ENCODE measurements around the gene PDE3B.
"Not testable (repeated sequence)": the region's sequence is repeated elsewhere in the genome, so short reads cannot be mapped to it uniquely, and the experiment has no call there.

PDE3B gene

GRCh38 chr11:14643697-14644225 lies at the start of gene PDE3B:
TSS of gene PDE3B (plus strand) at chr11:14643804. CDS start at chr11:14644076, 272 bp downstream.
- peak; percentile 67 for DNase-seq (ENCODE audit: low spot score)

- not testable (repeated sequence) for DNase-seq (ENCODE audit: low spot score)
Measured at GRCh38 chr11:14595261-14595660, 48.3 kb upstream of the PDE3B start.

- DNase-seq (ENCODE audit: low spot score), result no peak
Measured at GRCh38 chr11:14607713-14608112, 35.9 kb upstream of the PDE3B start.

- DNase-seq (ENCODE audit: low spot score), result no peak
Measured at GRCh38 chr11:14609902-14610301, 33.7 kb upstream of the PDE3B start.

- DNase-seq (ENCODE audit: low spot score), result no peak
Measured at GRCh38 chr11:14611939-14612338, 31.7 kb upstream of the PDE3B start.

- no peak for DNase-seq (ENCODE audit: low spot score)
Measured at GRCh38 chr11:14612694-14613093, 30.9 kb upstream of the PDE3B start.

- DNase-seq (ENCODE audit: low spot score), result no peak
Measured at GRCh38 chr11:14614091-14614622, 29.4 kb upstream of the PDE3B start.

- no peak for DNase-seq (ENCODE audit: low spot score)
Measured at GRCh38 chr11:14617241-14618027, 26.2 kb upstream of the PDE3B start.

GRCh38 chr11:14618060-14618459 lies 25.5 kb upstream of the PDE3B start:
- no peak for DNase-seq (ENCODE audit: low spot score)

GRCh38 chr11:14619603-14620531 lies 23.7 kb upstream of the PDE3B start:
- DNase-seq (ENCODE audit: low spot score), result no peak

- no peak for DNase-seq (ENCODE audit: low spot score)
Measured at GRCh38 chr11:14622223-14622954, 21.2 kb upstream of the PDE3B start.

- DNase-seq (ENCODE audit: low spot score), result no peak
Measured at GRCh38 chr11:14623036-14623435, 20.6 kb upstream of the PDE3B start.

GRCh38 chr11:14625586-14626205 lies 17.9 kb upstream of the PDE3B start:
- DNase-seq (ENCODE audit: low spot score), result no peak

- DNase-seq (ENCODE audit: low spot score), result no peak
Measured at GRCh38 chr11:14626650-14627049, 17.0 kb upstream of the PDE3B start.

- peak; percentile 50 for DNase-seq (ENCODE audit: low spot score)
Measured at GRCh38 chr11:14633506-14634224, 9.9 kb upstream of the PDE3B start.

GRCh38 chr11:14634813-14635212 lies 8.8 kb upstream of the PDE3B start:
- DNase-seq (ENCODE audit: low spot score), result no peak

GRCh38 chr11:14635546-14635945 lies 8.1 kb upstream of the PDE3B start:
- DNase-seq (ENCODE audit: low spot score), result peak; percentile 35

GRCh38 chr11:14636119-14636518 lies 7.5 kb upstream of the PDE3B start:
- DNase-seq (ENCODE audit: low spot score), result no peak

GRCh38 chr11:14637868-14638409 lies 5.7 kb upstream of the PDE3B start:
- no peak for DNase-seq (ENCODE audit: low spot score)

- DNase-seq (ENCODE audit: low spot score), result no peak
Measured at GRCh38 chr11:14638561-14638960, 5.0 kb upstream of the PDE3B start.
